K562 (cell line): Measurements from ENCODE around the gene PRM3. TPM values are rescaled to one million over a fixed set of nuclear protein-coding genes. Genes with fewer than 3 reads are reported as not detected.
A peak's percentile ranks its signal among the peaks of the same experiment; 100 is the strongest.

Experiments
- BRF1 ChIP-seq: IDR thresholded peaks from 3 replicates; pipeline ENCODE4 v1.6.1; 2011; ENCODE audit warnings: borderline replicate concordance, mild to moderate bottlenecking; ENCODE audit not compliant: insufficient read length; ENCODE audit errors: extremely low read depth
- CCAR2 ChIP-seq: fragments of 200-400 bp; formaldehyde crosslinking; IDR thresholded peaks from 2 replicates; pipeline ENCODE4 v1.6.1; 2017; ENCODE audit warnings: mild to moderate bottlenecking, low read depth, low read length
- CREM ChIP-seq: IDR thresholded peaks from 2 replicates; pipeline ENCODE4 v1.6.1; 2014; ENCODE audit warnings: antibody characterized with exemption, low read depth
- DIDO1 ChIP-seq: fragments of 450-650 bp; IDR thresholded peaks from 2 replicates; pipeline ENCODE4 v1.6.1; 2016; ENCODE audit warnings: low read depth, missing biosample characterization, missing genetic modification characterization
- GATAD2A ChIP-seq: fragments of 450-650 bp; IDR thresholded peaks from 2 replicates; pipeline ENCODE4 v1.6.1; 2017
- HNRNPUL1 ChIP-seq: fragments of 200-400 bp; formaldehyde crosslinking; IDR thresholded peaks from 2 replicates; pipeline ENCODE4 v1.6.1; 2017; ENCODE audit warnings: low read length
- KDM1A ChIP-seq, 2 experiments: fragments of 450-650 bp; IDR thresholded peaks; 2 replicates each; pipeline ENCODE4 v1.6.1; 2016; ENCODE audit warnings: mild to moderate bottlenecking in 2 of 2
- MYBL2 ChIP-seq, 2 experiments: fragments of 450-650 bp in 1 of 2; sonication (generic) in 1 of 2; formaldehyde crosslinking in 1 of 2; IDR thresholded peaks; 2 replicates each; pipeline versions ENCODE4 v1.6.1 to v1.8.1; 2017 to 2022; ENCODE audit warnings: borderline replicate concordance in 1 of 2, inconsistent platforms in 1 of 2, low read depth in 1 of 2, mild to moderate bottlenecking in 1 of 2, missing genetic modification reagents in 1 of 2, moderate library complexity in 1 of 2
- NCOA2 ChIP-seq, 2 experiments: fragments of 450-650 bp; IDR thresholded peaks; 2 replicates each; pipeline ENCODE4 v1.6.1; 2018; ENCODE audit warnings: mild to moderate bottlenecking in 2 of 2, moderate library complexity in 1 of 2; ENCODE audit not compliant: partially characterized antibody in 2 of 2
- NCOA6 ChIP-seq: fragments of 450-650 bp; IDR thresholded peaks from 2 replicates; pipeline ENCODE4 v1.6.1; 2017; ENCODE audit warnings: mild to moderate bottlenecking
- NFYB ChIP-seq: IDR thresholded peaks from 2 replicates; pipeline ENCODE4 v1.6.1; 2011; ENCODE audit warnings: mild to moderate bottlenecking, moderate library complexity; ENCODE audit not compliant: insufficient read length; ENCODE audit errors: extremely low read depth
- RHOXF2B ChIP-seq: fragments of 250-450 bp; sonication (Bioruptor Pico); conservative IDR thresholded peaks from 2 replicates; pipeline ENCODE4 v1.5.1; 2021
- SREBF2 ChIP-seq: sonication (generic); formaldehyde crosslinking; IDR thresholded peaks from 2 replicates; pipeline ENCODE4 v1.4.0; 2020; ENCODE audit warnings: mild to moderate bottlenecking, missing genetic modification reagents
- ZNF778 ChIP-seq: fragments of 450-650 bp; formaldehyde crosslinking; IDR thresholded peaks from 2 replicates; pipeline ENCODE4 v1.4.0; 2020; ENCODE audit warnings: mild to moderate bottlenecking, moderate library complexity
- polyA plus RNA-seq, 8 experiments: library from polyadenylated mRNA; depleted of rRNA in 4 of 8; stranded (reverse) in 5 of 8; unstranded in 3 of 8; fragments of >200 nt; fragmentation: Nextera tagmentation in 2 of 8; fragmentation: Illumina TruSeq in 1 of 8; extraction: Ambion mirVana in 2 of 8; extraction: Trizol in 1 of 8; gene quantifications; 2 replicates each; pipeline versions ENCODE4 v1.2.1 to v1.2.3, GENCODE V29; 2011 to 2014; ENCODE audit warnings: inconsistent platforms in 1 of 8, missing spikeins in 1 of 8
- total RNA-seq, 7 experiments: library from RNA; depleted of rRNA in 6 of 7; stranded (reverse); fragments of >200 nt in 6 of 7; fragmentation: Illumina TruSeq in 2 of 7; extraction: Trizol in 2 of 7; gene quantifications; 2 replicates each; pipeline versions ENCODE4 v1.2.1 to v1.2.3, GENCODE V29; 2011 to 2021; ENCODE audit warnings: low replicate concordance in 1 of 7
- TF ChIP-seq, protein P1 (sequence below): fragments of 200-400 bp; formaldehyde crosslinking; IDR thresholded peaks from 2 replicates; pipeline ENCODE4 v1.6.1; 2017; ENCODE audit warnings: mild to moderate bottlenecking, low read depth, low read length, moderate library complexity
- TF ChIP-seq, protein P2 (sequence below): fragments of 250-450 bp; sonication (Bioruptor Pico); IDR thresholded peaks from 2 replicates; pipeline ENCODE4 v1.5.0; 2021
- TF ChIP-seq, protein P3 (sequence below): fragments of 200-800 bp; sonication (Bioruptor generic); IDR thresholded peaks from 2 replicates; pipeline ENCODE4 v1.6.1; 2016; ENCODE audit warnings: missing genetic modification characterization, missing compliant biosample characterization
- TF ChIP-seq, protein P4 (sequence below): fragments of 450-650 bp; IDR thresholded peaks from one replicate; pipeline ENCODE4 v1.6.1; 2018; ENCODE audit warnings: mild to moderate bottlenecking, moderate library complexity; ENCODE audit not compliant: partially characterized antibody

The PRM3 gene
- total and polyA plus RNA-seq, 9 of the 15 experiments (the other 6 are each of a cell fraction or from before 2014, with no cell fraction given): not detected

DNA sequence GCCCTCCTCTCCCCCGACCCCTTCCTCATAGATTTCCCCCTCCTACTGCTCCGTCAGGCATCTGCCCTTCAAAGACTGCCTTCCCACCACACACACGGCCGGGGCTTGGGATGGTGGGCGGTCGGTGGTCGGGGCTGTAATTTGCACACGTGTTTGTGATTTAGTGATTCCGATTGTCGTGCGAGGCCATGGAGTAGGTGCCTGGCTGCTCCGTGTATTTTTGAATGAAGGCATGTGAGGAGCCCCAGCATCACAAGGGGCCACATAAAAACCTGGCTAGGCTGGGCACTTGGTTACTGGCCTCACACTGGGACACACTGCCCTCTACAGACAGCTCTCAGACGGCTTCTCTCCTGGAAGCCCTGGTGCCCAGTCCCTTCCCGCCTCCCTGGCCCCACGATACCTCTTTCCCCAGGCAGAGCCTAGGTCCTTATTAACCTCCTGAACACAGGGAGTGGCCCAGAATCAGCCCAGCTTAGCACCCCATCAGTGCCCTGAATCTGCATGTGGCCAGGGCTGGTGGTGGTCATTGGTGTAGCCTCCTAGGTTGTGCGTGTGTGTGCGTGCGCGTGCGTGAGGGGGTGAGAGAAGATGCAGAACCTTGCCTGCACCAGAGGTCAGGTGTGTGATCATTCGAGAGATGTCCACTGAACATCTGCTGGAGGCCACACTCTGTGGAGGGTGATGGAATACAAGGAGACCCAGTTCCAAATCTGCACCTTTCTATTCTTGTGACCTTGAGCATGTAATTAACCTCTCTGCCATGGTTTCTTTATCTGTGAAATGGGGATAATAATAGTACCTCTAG is 16.1 kb downstream of the PRM3 start (continued):
- TF ChIP-seq, protein P1, sequence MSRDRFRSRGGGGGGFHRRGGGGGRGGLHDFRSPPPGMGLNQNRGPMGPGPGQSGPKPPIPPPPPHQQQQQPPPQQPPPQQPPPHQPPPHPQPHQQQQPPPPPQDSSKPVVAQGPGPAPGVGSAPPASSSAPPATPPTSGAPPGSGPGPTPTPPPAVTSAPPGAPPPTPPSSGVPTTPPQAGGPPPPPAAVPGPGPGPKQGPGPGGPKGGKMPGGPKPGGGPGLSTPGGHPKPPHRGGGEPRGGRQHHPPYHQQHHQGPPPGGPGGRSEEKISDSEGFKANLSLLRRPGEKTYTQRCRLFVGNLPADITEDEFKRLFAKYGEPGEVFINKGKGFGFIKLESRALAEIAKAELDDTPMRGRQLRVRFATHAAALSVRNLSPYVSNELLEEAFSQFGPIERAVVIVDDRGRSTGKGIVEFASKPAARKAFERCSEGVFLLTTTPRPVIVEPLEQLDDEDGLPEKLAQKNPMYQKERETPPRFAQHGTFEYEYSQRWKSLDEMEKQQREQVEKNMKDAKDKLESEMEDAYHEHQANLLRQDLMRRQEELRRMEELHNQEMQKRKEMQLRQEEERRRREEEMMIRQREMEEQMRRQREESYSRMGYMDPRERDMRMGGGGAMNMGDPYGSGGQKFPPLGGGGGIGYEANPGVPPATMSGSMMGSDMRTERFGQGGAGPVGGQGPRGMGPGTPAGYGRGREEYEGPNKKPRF: no peak
- TF ChIP-seq, protein P2, sequence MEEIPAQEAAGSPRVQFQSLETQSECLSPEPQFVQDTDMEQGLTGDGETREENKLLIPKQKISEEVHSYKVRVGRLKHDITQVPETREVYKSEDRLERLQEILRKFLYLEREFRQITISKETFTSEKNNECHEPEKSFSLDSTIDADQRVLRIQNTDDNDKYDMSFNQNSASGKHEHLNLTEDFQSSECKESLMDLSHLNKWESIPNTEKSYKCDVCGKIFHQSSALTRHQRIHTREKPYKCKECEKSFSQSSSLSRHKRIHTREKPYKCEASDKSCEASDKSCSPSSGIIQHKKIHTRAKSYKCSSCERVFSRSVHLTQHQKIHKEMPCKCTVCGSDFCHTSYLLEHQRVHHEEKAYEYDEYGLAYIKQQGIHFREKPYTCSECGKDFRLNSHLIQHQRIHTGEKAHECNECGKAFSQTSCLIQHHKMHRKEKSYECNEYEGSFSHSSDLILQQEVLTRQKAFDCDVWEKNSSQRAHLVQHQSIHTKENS (CRISPR knock-in tag): no peak
- TF ChIP-seq DIDO1 (tag): no peak
- TF ChIP-seq GATAD2A: peak; percentile 66; the same call in 1 of the 2 replicates
- TF ChIP-seq KDM1A (IDR thresholded peaks at IDR 0.05): no peak
- TF ChIP-seq CCAR2: no peak
- TF ChIP-seq, protein P3, sequence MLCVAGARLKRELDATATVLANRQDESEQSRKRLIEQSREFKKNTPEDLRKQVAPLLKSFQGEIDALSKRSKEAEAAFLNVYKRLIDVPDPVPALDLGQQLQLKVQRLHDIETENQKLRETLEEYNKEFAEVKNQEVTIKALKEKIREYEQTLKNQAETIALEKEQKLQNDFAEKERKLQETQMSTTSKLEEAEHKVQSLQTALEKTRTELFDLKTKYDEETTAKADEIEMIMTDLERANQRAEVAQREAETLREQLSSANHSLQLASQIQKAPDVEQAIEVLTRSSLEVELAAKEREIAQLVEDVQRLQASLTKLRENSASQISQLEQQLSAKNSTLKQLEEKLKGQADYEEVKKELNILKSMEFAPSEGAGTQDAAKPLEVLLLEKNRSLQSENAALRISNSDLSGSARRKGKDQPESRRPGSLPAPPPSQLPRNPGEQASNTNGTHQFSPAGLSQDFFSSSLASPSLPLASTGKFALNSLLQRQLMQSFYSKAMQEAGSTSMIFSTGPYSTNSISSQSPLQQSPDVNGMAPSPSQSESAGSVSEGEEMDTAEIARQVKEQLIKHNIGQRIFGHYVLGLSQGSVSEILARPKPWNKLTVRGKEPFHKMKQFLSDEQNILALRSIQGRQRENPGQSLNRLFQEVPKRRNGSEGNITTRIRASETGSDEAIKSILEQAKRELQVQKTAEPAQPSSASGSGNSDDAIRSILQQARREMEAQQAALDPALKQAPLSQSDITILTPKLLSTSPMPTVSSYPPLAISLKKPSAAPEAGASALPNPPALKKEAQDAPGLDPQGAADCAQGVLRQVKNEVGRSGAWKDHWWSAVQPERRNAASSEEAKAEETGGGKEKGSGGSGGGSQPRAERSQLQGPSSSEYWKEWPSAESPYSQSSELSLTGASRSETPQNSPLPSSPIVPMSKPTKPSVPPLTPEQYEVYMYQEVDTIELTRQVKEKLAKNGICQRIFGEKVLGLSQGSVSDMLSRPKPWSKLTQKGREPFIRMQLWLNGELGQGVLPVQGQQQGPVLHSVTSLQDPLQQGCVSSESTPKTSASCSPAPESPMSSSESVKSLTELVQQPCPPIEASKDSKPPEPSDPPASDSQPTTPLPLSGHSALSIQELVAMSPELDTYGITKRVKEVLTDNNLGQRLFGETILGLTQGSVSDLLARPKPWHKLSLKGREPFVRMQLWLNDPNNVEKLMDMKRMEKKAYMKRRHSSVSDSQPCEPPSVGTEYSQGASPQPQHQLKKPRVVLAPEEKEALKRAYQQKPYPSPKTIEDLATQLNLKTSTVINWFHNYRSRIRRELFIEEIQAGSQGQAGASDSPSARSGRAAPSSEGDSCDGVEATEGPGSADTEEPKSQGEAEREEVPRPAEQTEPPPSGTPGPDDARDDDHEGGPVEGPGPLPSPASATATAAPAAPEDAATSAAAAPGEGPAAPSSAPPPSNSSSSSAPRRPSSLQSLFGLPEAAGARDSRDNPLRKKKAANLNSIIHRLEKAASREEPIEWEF: no peak
- TF ChIP-seq RHOXF2B: no peak
- no peak for TF ChIP-seq MYBL2 (IDR thresholded peaks at IDR 0.05; ENCODE audit: low read depth)
- no peak for TF ChIP-seq MYBL2 (CRISPR knock-in tag; IDR thresholded peaks at IDR 0.05; ENCODE audit: borderline replicate concordance)
- no peak for TF ChIP-seq NCOA2 (IDR thresholded peaks at IDR 0.05; ENCODE audit: partially characterized antibody in 2 of 2)
- no peak for TF ChIP-seq BRF1
- peak; percentile 24; the same call in 1 of the 2 replicates for TF ChIP-seq CREM
- TF ChIP-seq NFYB: no peak
- TF ChIP-seq ZNF778 (CRISPR knock-in tag): no peak
- no peak for TF ChIP-seq NCOA6
- TF ChIP-seq HNRNPUL1: no peak
- TF ChIP-seq SREBF2 (CRISPR knock-in tag): 0 out of 2 replicates have a peak, but pooled peaks have one; percentile 65
- TF ChIP-seq, protein P4, sequence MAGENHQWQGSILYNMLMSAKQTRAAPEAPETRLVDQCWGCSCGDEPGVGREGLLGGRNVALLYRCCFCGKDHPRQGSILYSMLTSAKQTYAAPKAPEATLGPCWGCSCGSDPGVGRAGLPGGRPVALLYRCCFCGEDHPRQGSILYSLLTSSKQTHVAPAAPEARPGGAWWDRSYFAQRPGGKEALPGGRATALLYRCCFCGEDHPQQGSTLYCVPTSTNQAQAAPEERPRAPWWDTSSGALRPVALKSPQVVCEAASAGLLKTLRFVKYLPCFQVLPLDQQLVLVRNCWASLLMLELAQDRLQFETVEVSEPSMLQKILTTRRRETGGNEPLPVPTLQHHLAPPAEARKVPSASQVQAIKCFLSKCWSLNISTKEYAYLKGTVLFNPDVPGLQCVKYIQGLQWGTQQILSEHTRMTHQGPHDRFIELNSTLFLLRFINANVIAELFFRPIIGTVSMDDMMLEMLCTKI: no peak
